Activated CD4-positive, alpha-beta T cell treated with anti-CD3 and anti-CD28 coated beads, Interleukin-2, amount 50 U/mL, for 24 hours (primary cell): ENCODE data around the gene PER1.
A peak's percentile ranks its signal among the peaks of the same experiment; 100 is the strongest.

Source experiments
- DNase-seq, 2 donors: peaks; one replicate each; pipeline ENCODE4 v3.0.0-alpha.2; 2020; ENCODE audit warnings: low read depth in 1 of 2, low spot score in 1 of 2

The PER1 gene, protein sequence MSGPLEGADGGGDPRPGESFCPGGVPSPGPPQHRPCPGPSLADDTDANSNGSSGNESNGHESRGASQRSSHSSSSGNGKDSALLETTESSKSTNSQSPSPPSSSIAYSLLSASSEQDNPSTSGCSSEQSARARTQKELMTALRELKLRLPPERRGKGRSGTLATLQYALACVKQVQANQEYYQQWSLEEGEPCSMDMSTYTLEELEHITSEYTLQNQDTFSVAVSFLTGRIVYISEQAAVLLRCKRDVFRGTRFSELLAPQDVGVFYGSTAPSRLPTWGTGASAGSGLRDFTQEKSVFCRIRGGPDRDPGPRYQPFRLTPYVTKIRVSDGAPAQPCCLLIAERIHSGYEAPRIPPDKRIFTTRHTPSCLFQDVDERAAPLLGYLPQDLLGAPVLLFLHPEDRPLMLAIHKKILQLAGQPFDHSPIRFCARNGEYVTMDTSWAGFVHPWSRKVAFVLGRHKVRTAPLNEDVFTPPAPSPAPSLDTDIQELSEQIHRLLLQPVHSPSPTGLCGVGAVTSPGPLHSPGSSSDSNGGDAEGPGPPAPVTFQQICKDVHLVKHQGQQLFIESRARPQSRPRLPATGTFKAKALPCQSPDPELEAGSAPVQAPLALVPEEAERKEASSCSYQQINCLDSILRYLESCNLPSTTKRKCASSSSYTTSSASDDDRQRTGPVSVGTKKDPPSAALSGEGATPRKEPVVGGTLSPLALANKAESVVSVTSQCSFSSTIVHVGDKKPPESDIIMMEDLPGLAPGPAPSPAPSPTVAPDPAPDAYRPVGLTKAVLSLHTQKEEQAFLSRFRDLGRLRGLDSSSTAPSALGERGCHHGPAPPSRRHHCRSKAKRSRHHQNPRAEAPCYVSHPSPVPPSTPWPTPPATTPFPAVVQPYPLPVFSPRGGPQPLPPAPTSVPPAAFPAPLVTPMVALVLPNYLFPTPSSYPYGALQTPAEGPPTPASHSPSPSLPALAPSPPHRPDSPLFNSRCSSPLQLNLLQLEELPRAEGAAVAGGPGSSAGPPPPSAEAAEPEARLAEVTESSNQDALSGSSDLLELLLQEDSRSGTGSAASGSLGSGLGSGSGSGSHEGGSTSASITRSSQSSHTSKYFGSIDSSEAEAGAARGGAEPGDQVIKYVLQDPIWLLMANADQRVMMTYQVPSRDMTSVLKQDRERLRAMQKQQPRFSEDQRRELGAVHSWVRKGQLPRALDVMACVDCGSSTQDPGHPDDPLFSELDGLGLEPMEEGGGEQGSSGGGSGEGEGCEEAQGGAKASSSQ (N-terminal part only)

GRCh38 chr17:8152112-8152775 lies at the start of gene PER1:
PER1 (minus strand) TSS chr17:8152404; CDS start chr17:8150706, 1,698 bp downstream.
- peak; percentile 63 to 82 for DNase-seq

DNA sequence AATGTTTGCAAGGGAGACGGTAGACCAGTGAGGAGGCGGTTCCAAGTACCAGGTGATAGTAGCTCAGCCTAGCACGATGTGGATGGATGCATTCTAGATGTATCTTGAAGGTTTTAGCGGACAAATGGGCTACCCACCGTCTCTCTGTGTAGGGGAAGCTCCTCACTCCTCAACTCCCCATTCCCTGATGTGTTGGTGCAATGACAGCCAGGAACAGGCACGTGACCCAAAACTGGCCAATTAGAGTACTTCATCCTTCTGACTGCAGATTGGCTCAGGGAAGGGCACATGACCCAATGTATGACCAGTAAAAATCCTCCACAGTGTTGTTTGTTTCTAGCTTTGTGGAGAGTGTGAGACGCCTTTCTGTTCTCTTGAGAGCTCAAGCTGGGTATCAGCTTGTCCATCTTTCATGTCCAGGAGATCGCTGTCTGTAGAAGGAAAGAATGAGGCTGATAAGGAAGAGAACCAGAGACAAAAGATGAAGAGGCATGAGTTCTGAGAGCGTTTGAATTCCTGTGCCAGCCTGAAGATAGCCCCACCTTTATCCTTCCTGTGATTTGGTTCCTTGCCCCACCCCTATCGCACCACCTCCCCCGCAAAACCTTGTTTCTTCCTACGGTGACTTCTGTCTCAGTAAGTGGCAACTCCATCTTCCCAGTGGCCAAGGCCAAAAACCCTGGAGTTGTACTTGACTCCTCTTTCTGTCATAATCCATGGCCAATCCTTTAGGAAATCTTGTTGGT lies 40.0 kb upstream of the PER1 start:
- DNase-seq: no peak

DNA sequence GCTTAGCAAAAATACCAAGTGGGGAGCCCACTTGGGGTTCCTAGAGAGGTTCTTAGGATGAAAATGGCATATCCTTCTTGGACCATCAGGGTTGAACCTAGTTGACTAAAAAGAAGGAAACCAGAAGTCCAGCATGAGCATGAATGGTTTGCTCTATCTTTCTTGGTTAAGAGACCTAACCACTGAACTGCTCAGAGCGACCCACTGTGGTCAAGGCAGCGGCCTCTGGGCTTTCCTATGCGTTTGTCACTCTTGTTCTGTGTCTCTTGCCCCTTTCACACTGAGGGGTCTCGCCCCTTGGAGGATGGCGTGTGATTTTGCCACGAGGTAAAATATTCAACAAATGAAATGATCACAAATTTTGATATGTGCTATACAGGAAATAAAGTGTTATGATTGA lies 38.3 kb upstream of the PER1 start:
- DNase-seq: no peak

DNA sequence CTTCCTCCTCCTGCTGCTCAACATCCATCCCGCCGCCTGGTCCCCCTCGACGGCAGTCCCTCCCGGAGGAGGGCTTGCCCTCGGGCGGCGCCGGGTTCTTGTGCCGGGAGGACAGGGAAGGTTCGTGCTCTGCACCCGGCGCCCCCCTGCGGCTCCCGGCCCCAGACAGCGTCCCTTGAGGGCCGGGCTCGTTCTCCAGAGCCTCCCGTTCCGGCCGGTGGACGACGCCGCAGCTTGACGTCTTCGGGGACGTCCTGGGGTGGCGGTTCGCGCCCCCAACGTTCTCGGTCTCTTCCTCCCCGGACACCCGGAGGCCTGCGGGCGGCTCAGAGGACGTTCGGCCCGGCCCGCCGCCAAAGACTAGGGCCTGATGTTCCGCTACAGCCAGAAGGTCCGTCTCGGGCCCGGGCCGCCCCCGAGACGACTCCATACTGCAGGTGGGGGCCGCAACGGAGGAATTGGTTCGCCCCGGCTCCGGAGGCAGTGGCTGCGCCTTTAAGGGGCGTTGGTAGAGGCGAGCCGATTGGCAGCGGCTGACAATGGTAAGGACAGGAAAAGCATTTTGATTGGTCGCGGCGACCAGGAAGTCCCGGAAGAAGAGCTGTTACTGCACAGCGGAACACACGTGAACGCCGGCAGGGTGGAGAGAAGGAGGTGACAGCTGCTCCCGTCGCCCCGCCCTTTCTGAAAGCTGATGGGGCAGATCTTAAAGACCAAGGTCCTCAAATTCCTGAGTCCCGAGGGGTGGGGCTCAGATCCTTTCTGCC lies 37.7 kb upstream of the PER1 start, which contains the start of gene BORCS6:
Gene BORCS6, minus strand, starts transcription at position 470 of the 767 bp plus-strand sequence. Its CDS starts 40 bp downstream, at position 430.
- peak; percentile 72 to 94 for DNase-seq

GRCh38 chr17:8189041-8189710 lies 37.0 kb upstream of the PER1 start:
- no peak for DNase-seq

DNA sequence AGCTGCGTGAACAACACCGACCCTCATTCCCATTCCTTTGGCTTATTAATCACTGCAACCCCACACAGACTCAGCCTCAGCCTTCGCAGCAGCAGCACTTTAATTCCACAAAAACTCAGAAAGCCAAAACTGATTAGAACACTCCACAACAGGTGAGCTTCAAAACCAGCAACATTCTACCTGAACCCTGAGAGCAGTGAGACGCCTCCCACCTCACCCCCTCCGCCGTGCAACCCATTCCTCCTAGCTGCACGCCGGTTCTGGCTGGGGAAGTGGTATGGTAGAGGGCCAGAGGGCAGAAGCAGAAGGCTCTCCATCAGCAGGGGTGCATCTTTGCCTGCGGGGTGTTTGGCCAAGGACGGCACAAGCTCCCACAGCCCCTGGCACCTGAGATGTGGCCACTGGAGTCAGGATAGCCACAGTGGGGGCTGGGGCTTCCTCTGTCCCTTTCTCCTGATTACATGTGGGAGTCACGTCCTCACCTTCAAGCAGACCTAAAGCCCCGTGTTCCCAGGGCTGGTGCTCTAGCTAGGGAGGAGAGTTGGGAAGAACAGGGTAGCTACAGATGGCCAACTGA lies 36.1 kb upstream of the PER1 start:
- DNase-seq: no peak

DNA sequence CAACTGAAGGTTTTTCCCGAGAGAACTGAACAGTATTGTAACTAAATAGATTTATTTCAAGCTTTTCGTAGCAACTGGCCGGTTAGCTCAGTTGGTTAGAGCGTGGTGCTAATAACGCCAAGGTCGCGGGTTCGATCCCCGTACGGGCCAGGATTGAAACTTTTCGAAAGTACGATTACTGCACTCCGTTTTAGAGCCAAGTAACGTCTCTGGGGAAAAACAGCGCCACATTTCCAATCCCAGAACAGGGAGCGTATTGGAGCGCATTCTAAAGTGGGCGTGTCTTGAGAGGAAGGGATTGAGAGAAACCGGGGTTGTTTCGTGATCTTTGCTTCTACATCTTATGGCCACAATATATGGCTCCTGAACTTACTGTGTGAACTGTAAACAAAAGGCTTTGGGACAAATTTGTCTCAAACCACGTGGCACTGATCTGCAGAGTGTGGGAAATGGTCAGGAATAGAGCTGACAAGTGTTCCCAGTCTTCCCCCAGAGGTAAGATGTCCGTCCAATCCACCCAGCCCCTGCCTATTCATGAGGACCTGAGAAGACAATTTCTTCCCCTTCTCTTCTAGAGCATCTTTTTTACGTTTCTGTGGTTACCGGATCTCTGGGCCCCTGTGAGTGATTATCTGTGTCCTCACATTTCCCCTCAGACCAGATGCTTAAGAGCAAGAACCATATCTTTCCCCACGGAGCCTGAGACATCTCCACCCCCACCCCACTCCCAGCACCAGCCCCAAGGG lies 35.5 kb upstream of the PER1 start:
- DNase-seq: peak; percentile 92 to 93

DNA sequence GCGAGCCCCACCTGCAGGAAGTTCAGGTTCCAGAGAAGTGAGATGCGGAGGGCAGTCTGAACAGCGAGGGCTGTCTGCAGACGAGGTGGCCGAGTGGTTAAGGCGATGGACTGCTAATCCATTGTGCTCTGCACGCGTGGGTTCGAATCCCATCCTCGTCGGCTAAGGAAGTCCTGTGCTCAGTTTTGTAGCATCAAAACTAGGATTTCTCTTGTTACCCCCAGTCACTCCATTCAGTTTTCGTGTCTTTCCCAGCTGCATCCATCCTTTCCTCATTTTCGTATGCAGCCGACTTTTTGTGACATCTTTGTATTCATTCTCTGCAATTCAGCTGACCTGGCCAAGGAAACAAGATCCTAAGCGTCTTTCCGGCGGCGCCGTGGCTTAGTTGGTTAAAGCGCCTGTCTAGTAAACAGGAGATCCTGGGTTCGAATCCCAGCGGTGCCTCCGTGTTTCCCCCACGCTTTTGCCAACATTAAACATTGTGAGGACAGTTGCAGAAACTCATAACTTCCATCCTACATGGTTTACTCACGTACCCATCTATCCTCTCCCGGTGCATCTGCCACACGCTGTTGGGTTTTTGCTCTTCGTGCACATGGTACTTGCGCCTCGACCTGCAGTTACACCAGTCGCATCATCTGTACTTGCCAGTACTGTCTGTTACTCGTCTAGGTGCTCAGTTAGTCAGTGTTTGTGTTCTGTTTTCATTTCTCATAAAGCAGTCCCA lies 34.7 kb upstream of the PER1 start:
- peak; percentile 98 for DNase-seq

- DNase-seq: no peak
These were observed 34.2 kb upstream of the PER1 start for GRCh38 chr17:8186446-8186786.

GRCh38 chr17:8185582-8186445 lies 33.6 kb upstream of the PER1 start:
- DNase-seq: peak; percentile 93 to 99

DNA sequence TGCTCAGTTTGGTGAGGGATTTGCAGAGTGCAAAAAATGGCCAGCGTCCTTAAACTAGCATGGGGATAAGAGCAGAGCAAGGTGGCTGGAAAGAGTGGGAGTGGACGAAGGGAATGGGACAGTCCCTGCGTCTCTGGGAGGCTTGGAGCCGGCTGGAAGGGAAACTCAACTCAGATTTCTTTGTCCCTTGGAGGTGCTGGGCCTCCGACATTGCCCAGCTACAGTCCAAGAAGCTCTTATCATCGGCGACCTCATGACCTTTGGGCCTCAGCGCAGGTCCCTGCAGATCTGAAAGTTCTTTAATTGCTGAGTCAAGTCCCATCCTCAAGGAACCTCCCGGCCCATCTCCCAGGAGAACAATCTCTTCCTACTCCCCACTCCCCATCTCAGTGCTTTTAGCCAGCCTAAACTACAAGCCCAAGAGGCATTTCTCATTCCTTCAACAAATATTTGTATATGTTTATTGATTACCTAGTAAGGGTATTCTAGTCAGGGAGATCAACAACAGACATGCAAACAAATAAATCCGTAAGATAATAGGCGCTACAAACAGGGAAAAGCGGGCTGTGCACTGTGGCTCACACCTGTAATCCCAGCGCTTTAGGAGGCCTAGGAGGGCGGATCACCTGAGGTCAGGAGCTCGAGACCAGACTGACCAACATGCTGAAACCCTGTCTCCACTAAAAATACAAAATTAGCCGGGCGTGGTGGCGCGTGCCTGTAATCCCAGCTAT lies 25.0 kb upstream of the PER1 start:
- DNase-seq: no peak

DNA sequence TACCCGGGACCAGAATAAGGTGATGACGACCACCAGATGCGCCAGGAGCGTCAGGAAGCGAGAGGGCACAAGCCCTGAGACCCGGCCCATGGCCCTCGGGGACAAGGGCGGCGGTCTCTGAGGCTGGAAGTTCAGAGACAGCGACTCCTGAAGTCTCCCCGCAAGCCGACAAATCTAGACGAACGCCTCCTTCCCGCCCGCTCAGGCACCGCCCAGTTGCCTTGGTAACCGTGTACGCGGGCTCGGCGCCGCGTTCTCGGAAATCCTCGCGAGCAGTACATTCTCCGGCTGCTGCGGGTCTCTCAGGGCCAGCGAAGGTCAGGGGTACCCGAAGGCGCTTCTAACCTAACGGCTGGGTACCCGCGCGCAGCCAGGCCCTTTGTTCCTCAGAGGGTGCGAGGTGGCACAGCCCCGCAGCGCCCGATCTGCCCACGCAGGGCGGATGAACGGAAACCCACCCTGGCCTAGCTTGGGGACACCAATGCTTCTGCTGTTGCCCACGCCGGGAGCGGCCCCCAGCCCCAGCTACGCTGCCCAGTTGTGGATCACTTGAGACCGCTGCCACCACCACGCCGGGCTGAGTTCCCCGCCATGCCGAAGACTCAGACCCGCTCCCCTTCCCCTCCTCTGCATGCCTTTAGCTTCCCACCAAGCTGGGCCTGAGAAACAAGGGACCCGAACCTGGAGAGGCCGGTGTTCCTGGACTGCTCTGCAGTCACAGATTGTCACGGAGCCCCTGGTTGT lies 24.2 kb upstream of the PER1 start, which contains the start of gene TMEM107:
Gene TMEM107, minus strand, starts transcription at position 184 of the 744 bp plus-strand sequence. Its CDS starts 94 bp downstream, at position 90.
- peak; percentile 65 to 87 for DNase-seq

GRCh38 chr17:8175795-8176196 lies 23.6 kb upstream of the PER1 start:
- no peak for DNase-seq

- no peak for DNase-seq
These were observed 21.7 kb upstream of the PER1 start for GRCh38 chr17:8173871-8174322.
